T-cell (primary cell): ENCODE results near the gene TCAP. TPM values are rescaled to one million over a fixed set of nuclear protein-coding genes. Genes with fewer than 3 reads are reported as not detected.

ENCODE experiments used
- ATAC-seq, 4 experiments: fragments of 200-7000 bp in 3 of 4; fragments of 150-1000 bp in 1 of 4; cut with Tn5 transposase; replicated peaks in 1 of 4; 1 replicate in 3 of 4; 2 replicates in 1 of 4; pipeline ENCODE4 v1.10.0; 2021; ENCODE audit warnings: moderate library complexity in 3 of 4, mild to moderate bottlenecking in 2 of 4, moderate number of reproducible peaks in 1 of 4
- CTCF ChIA-PET, 2 donors: fragments of 300-600 bp; sonication (Branson Sonifier 250); formaldehyde crosslinking; loops; one replicate each; lab custom pipeline; 2022; ENCODE audit warnings: antibody characterized with exemption in 2 of 2; lab: Charles Lee
- POLR2A ChIA-PET, 2 donors: fragments of 300-600 bp; sonication (Branson Sonifier 250); formaldehyde crosslinking; loops; one replicate each; lab custom pipeline; 2022; ENCODE audit warnings: antibody characterized with exemption in 2 of 2; lab: Charles Lee
- DNase-seq, 35 experiments: peaks; one replicate each; pipeline versions ENCODE4 v3.0.0 to v3.0.0-alpha.2; 2013 to 2023
- H3K27ac ChIP-seq: one replicate; pipeline ENCODE4 v1.5.1; 2013; ENCODE audit warnings: low read length
- H3K27me3 ChIP-seq, 2 experiments: replicated peaks in 1 of 2; 1 replicate in 1 of 2; 2 replicates in 1 of 2; pipeline versions ENCODE4 v1.6.1 to v1.7.0; 2013; ENCODE audit warnings: low read length in 1 of 2, mixed read lengths in 1 of 2; ENCODE audit not compliant: control insufficient read depth in 2 of 2, insufficient read depth in 2 of 2; ENCODE audit errors: extremely low read depth in 1 of 2
- H3K36me3 ChIP-seq, 2 donors: 1 replicate in 1 of 2; 2 replicates in 1 of 2; pipeline versions ENCODE4 v1.6.1 to v1.7.0; 2013; ENCODE audit warnings: low read length in 1 of 2; ENCODE audit not compliant: control insufficient read depth in 2 of 2, insufficient read depth in 1 of 2; ENCODE audit errors: extremely low read depth in 1 of 2
- H3K4me1 ChIP-seq, 2 experiments: 1 replicate in 1 of 2; 2 replicates in 1 of 2; pipeline versions ENCODE4 v1.6.1 to v1.7.0; 2013; ENCODE audit warnings: low read length in 2 of 2, mixed read lengths in 1 of 2; ENCODE audit not compliant: insufficient read depth in 2 of 2, control insufficient read depth in 1 of 2; ENCODE audit errors: extremely low read depth in 1 of 2
- H3K4me3 ChIP-seq, 2 donors: 1 replicate in 1 of 2; 2 replicates in 1 of 2; pipeline versions ENCODE4 v1.5.1 to v1.7.0; 2013; ENCODE audit warnings: mild to moderate bottlenecking in 2 of 2, low read length in 1 of 2, moderate library complexity in 1 of 2; ENCODE audit not compliant: control insufficient read depth in 1 of 2; ENCODE audit errors: extremely low read depth in 1 of 2
- H3K9me3 ChIP-seq: 2 replicates; pipeline ENCODE4 v1.7.0; 2013
- H3K27ac Mint-ChIP-seq, 2 donors: one replicate each; pipeline ENCODE4 v1.8.0; 2020 to 2021; ENCODE audit warnings: mild to moderate bottlenecking in 2 of 2, mixed read lengths in 2 of 2
- H3K27me3 Mint-ChIP-seq, 2 donors: one replicate each; pipeline ENCODE4 v1.8.0; 2021 to 2022; ENCODE audit warnings: mixed read lengths in 2 of 2
- H3K36me3 Mint-ChIP-seq: one replicate; pipeline ENCODE4 v1.8.0; 2021; ENCODE audit warnings: mixed read lengths
- H3K4me1 Mint-ChIP-seq, 3 donors: one replicate each; pipeline ENCODE4 v1.8.0; 2020 to 2022; ENCODE audit warnings: mixed read lengths in 3 of 3, mild to moderate bottlenecking in 1 of 3
- H3K4me3 Mint-ChIP-seq, 3 donors: one replicate each; pipeline ENCODE4 v1.8.0; 2020 to 2022; ENCODE audit warnings: mild to moderate bottlenecking in 3 of 3, mixed read lengths in 3 of 3, moderate library complexity in 3 of 3
- H3K9me3 Mint-ChIP-seq, 3 donors: one replicate each; pipeline ENCODE4 v1.8.0; 2020 to 2022; ENCODE audit warnings: mixed read lengths in 3 of 3
- WGBS: methylation state at CpG from one replicate; pipeline ENCODE4 v1.1.5; 2013; ENCODE audit warnings: missing lambda C conversion rate; ENCODE audit not compliant: insufficient coverage; 5-methylcytosine and 5-hydroxymethylcytosine counted together
- total RNA-seq, 35 experiments: library from RNA in 6 of 35; stranded (reverse) in 6 of 35; fragments of 120-200 nt in 1 of 35; gene quantifications; one replicate each; pipeline versions ENCODE4 v1.2.1 to v1.2.4 and lab custom pipeline; 2013 to 2026

Gene TCAP
- total RNA-seq, 5 donors from 2014 or later (not counting 1 experiment from before 2014, with no cell fraction given), result 2.2 to 7.8 (median 6.6) TPM

GRCh38 chr17:39666231-39666600 lies 1.1 kb downstream of the TCAP start:
- peaks cover 9 to 15% (median 13%) of the 10 kb centered on the region in 3 donors for H3K4me1 Mint-ChIP-seq
- Histone ChIP-seq H3K27me3 (peaks cover 0 to 54% of the 10 kb centered on the region in 2 experiments), H3K4me1 (peaks cover 2 to 35% of the 10 kb centered on the region in 2 experiments), H3K27ac (no peak overlapping the region), H3K36me3 (peaks cover 5 to 17% of the 10 kb centered on the region in 2 donors), H3K9me3 (no peaks in the 10 kb centered on the region), H3K4me3 (no peak overlapping the region)
- H3K36me3 Mint-ChIP-seq, result peaks cover 5% of the 10 kb centered on the region
- CTCF ChIA-PET, result interaction anchor here (1.0 to 1.6 kb wide), 3 partner anchors 13 to 45 kb away, joined by 3 to 4 read pairs (median 3); partner anchors contain the start of gene PGAP3 (in 1 of the 2)
- H3K27ac Mint-ChIP-seq, result no peak overlapping the region
- H3K27me3 Mint-ChIP-seq, result peaks cover 12 to 16% of the 10 kb centered on the region in 2 donors
- peak overlapping the region in 1 of 3 donors; percentile 59 for H3K4me3 Mint-ChIP-seq
- WGBS, result 100% methylated on average over 1 of the region's 2 CpGs
- H3K9me3 Mint-ChIP-seq, result no peaks in the 10 kb centered on the region
- ATAC-seq, result no peak
- POLR2A ChIA-PET, result interaction anchor here in 1 of 2 donors (0.6 kb wide), 1 partner anchor 293 kb away, joined by 5 read pairs; no protein-coding TSS in a partner anchor
- no peak for DNase-seq

- Histone ChIP-seq H3K9me3 (no peaks in the 10 kb centered on the region), H3K27me3 (peaks cover 0 to 59% of the 10 kb centered on the region in 2 experiments), H3K36me3 (peaks cover 5 to 12% of the 10 kb centered on the region in 2 donors), H3K4me3 (no peak overlapping the region), H3K4me1 (peaks cover 2 to 31% of the 10 kb centered on the region in 2 experiments), H3K27ac (no peak overlapping the region)
- ChIA-PET CTCF (interaction anchor here (0.6 to 1.6 kb wide), 5 partner anchors 13 to 88 kb away, joined by 3 to 10 read pairs (median 4); no protein-coding TSS in a partner anchor), POLR2A (interaction anchor here (0.6 kb wide), 2 partner anchors 86 to 294 kb away, joined by 5 to 10 read pairs; no protein-coding TSS in a partner anchor)
- Mint-ChIP-seq H3K27me3 (peaks cover 12 to 16% of the 10 kb centered on the region in 2 donors), H3K4me3 (peak overlapping the region in 2 of 3 donors; percentile 57 to 59), H3K9me3 (no peaks in the 10 kb centered on the region), H3K4me1 (peaks cover 8 to 13% (median 10%) of the 10 kb centered on the region in 3 donors), H3K36me3 (peaks cover under 1% of the 10 kb centered on the region), H3K27ac (no peak overlapping the region)
- no peak for DNase-seq
- 78% methylated on average over 7 of the region's 11 CpGs for WGBS
- no peak for ATAC-seq
Measured at GRCh38 chr17:39666601-39667261, 1.6 kb downstream of the TCAP start.

GRCh38 chr17:39667262-39667944 lies 2.3 kb downstream of the TCAP start:
- POLR2A ChIA-PET, result interaction anchor here in 1 of 2 donors (0.6 kb wide), 1 partner anchor 86 kb away, joined by 10 read pairs; no protein-coding TSS in a partner anchor
- Histone ChIP-seq H3K9me3 (no peaks in the 10 kb centered on the region), H3K36me3 (peaks cover 5 to 6% of the 10 kb centered on the region in 2 donors), H3K4me3 (peak overlapping the region in 1 of 2 donors; percentile 30), H3K27ac (no peak overlapping the region), H3K4me1 (peaks cover 2 to 35% of the 10 kb centered on the region in 2 experiments), H3K27me3 (peaks cover 0 to 60% of the 10 kb centered on the region in 2 experiments)
- Mint-ChIP-seq H3K4me1 (peaks cover 13 to 18% (median 14%) of the 10 kb centered on the region in 3 donors), H3K4me3 (peak overlapping the region; percentile 54 to 60 (median 59)), H3K27me3 (peaks cover 12 to 18% of the 10 kb centered on the region in 2 donors), H3K9me3 (no peaks in the 10 kb centered on the region), H3K27ac (no peak overlapping the region), H3K36me3 (no peaks in the 10 kb centered on the region)
- DNase-seq (peak in 4 of 35 experiments; percentile 22 to 29 (median 24)), ATAC-seq (peak in 2 of 4 experiments; percentile 11 to 15)
- WGBS, result 20% methylated on average over 41 of the region's 49 CpGs
- CTCF ChIA-PET, result interaction anchor here (0.6 to 1.6 kb wide), 5 partner anchors 14 to 88 kb away, joined by 3 to 10 read pairs (median 4); no protein-coding TSS in a partner anchor

- H3K9me3 ChIP-seq, result no peaks in the 10 kb centered on the region
- ATAC-seq (peak; percentile 64 to 75 (median 74)), DNase-seq (peak in 34 of 35 experiments; percentile 33 to 83 (median 64))
- no peak within 1 kb of the TSS for H3K27ac ChIP-seq
- WGBS, result 2% methylated on average over 78 of the region's 85 CpGs
- H3K4me1 ChIP-seq, result peaks cover 2 to 35% of the 10 kb centered on the region in 2 experiments
- peak within 1 kb of the TSS; percentile 30 to 54 for H3K4me3 ChIP-seq
- ChIA-PET CTCF (interaction anchor here (0.7 to 1.6 kb wide), 3 partner anchors 20 to 46 kb away, joined by 3 to 4 read pairs (median 3); partner anchors contain the start of gene PGAP3 (in 1 of the 2)), POLR2A (no interaction called here)
- Mint-ChIP-seq H3K4me1 (peaks cover 14 to 19% (median 15%) of the 10 kb centered on the region in 3 donors), H3K27me3 (peaks cover 12 to 18% of the 10 kb centered on the region in 2 donors), H3K36me3 (no peaks in the 10 kb centered on the region), H3K4me3 (peak within 1 kb of the TSS; percentile 59 to 60 (median 59)), H3K27ac (no peak within 1 kb of the TSS), H3K9me3 (no peaks in the 10 kb centered on the region)
- H3K27me3 ChIP-seq, result peaks cover 0 to 60% of the 10 kb centered on the region in 2 experiments
- H3K36me3 ChIP-seq, result peaks cover 0 to 5% of the 10 kb centered on the region in 2 donors
Measured at GRCh38 chr17:39667945-39668924, 3.1 kb downstream of the TCAP start, which contains the start of gene PNMT. Gene PNMT (plus strand): TSS chr17:39668453. CDS start chr17:39668476, 23 bp downstream.

- H3K4me3 Mint-ChIP-seq, result no peak overlapping the region
- no peaks in the 10 kb centered on the region for H3K9me3 Mint-ChIP-seq
- Histone ChIP-seq H3K4me1 (peaks cover 2 to 44% of the 10 kb centered on the region in 2 experiments), H3K27me3 (peaks cover 0 to 60% of the 10 kb centered on the region in 2 experiments), H3K9me3 (no peaks in the 10 kb centered on the region), H3K4me3 (no peak overlapping the region), H3K36me3 (no peaks in the 10 kb centered on the region), H3K27ac (no peak overlapping the region)
- ChIA-PET POLR2A (no interaction called here), CTCF (interaction anchor here (1.0 to 1.6 kb wide), 3 partner anchors 16 to 48 kb away, joined by 3 to 4 read pairs (median 4); no protein-coding TSS in a partner anchor)
- ATAC-seq (no peak), DNase-seq (no peak)
- no peak overlapping the region for H3K27ac Mint-ChIP-seq
- WGBS, result 90% methylated on average over 15 of the region's 23 CpGs
- peaks cover 14 to 20% (median 15%) of the 10 kb centered on the region in 3 donors for H3K4me1 Mint-ChIP-seq
- peaks cover 12 to 18% of the 10 kb centered on the region in 2 donors for H3K27me3 Mint-ChIP-seq
- H3K36me3 Mint-ChIP-seq, result no peaks in the 10 kb centered on the region
Measured at GRCh38 chr17:39669897-39670735, 5.0 kb downstream of the TCAP start.
